Kasumi-1 (cell line): ENCODE measurements around the gene GATAD2B.
"Not testable (repeated sequence)": the region's sequence is repeated elsewhere in the genome, so short reads cannot be mapped to it uniquely, and the experiment has no call there.

ENCODE experiments used
- DNase-seq, 2 experiments: peaks; one replicate each; lab custom pipeline; 2025; lab: John Stamatoyannopoulos, UW

The GATAD2B gene

GRCh38 chr1:153778051-153778823 is 144.5 kb downstream of the GATAD2B start:
- DNase-seq, result no peak

- no peak for DNase-seq
Measured at GRCh38 chr1:153777648-153778047, 145.1 kb downstream of the GATAD2B start.

- no peak for DNase-seq
Measured at GRCh38 chr1:153776845-153777370, 145.9 kb downstream of the GATAD2B start.

- no peak for DNase-seq
Measured at GRCh38 chr1:153776352-153776751, 146.4 kb downstream of the GATAD2B start.

GRCh38 chr1:153775458-153776327 is 147.1 kb downstream of the GATAD2B start:
- DNase-seq, result peak; percentile 72 to 74

GRCh38 chr1:153774780-153775457 is 147.9 kb downstream of the GATAD2B start, which contains the start of gene SLC27A3:
Gene SLC27A3, plus strand, starts transcription at chr1:153775407. Its CDS starts 91 bp downstream, at chr1:153775498.
- no peak for DNase-seq

GRCh38 chr1:153774026-153774595 is 148.7 kb downstream of the GATAD2B start:
- peak; percentile 18 to 33 for DNase-seq

GRCh38 chr1:153773096-153773921 is 149.5 kb downstream of the GATAD2B start:
- DNase-seq, result peak; percentile 9 to 33

- DNase-seq, result peak in 1 of 2 experiments; percentile 7
Measured at GRCh38 chr1:153771841-153772593, 150.8 kb downstream of the GATAD2B start.

GRCh38 chr1:153771261-153771660 is 151.5 kb downstream of the GATAD2B start:
- DNase-seq, result peak in 1 of 2 experiments; percentile 1

- DNase-seq, result no peak
Measured at GRCh38 chr1:153770797-153771196, 152.0 kb downstream of the GATAD2B start.

- peak; percentile 33 to 38 for DNase-seq
Measured at GRCh38 chr1:153769221-153769620, 153.6 kb downstream of the GATAD2B start.

- no peak for DNase-seq
Measured at GRCh38 chr1:153768316-153769181, 154.2 kb downstream of the GATAD2B start.

- DNase-seq, result no peak
Measured at GRCh38 chr1:153767519-153767918, 155.3 kb downstream of the GATAD2B start.

GRCh38 chr1:153766663-153767062 is 156.1 kb downstream of the GATAD2B start:
- not testable (repeated sequence) for DNase-seq

- DNase-seq, result no peak
Measured at GRCh38 chr1:153764310-153764709, 158.5 kb downstream of the GATAD2B start.

GRCh38 chr1:153763365-153764225 is 159.2 kb downstream of the GATAD2B start:
- no peak for DNase-seq

- no peak for DNase-seq
Measured at GRCh38 chr1:153760440-153760839, 162.3 kb downstream of the GATAD2B start.
